Neural cell (in vitro differentiated cells): ENCODE measurements around the gene ADAM29.

ENCODE experiments used
- EP300 ChIP-seq: fragments of 450-650 bp; conservative IDR thresholded peaks from 2 replicates; pipeline ENCODE4 v1.6.1; 2014; ENCODE audit warnings: antibody characterized with exemption, mild to moderate bottlenecking, moderate library complexity; ENCODE audit not compliant: poor library complexity, severe bottlenecking
- EZH2 ChIP-seq: fragments of 200-600, 300-800 bp; shearing (Covaris generic), sonication (generic); IDR thresholded peaks from 2 replicates; pipeline ENCODE4 v1.6.1; 2014; ENCODE audit warnings: antibody characterized with exemption, low read length, borderline replicate concordance, mild to moderate bottlenecking; ENCODE audit not compliant: insufficient read depth, poor library complexity, severe bottlenecking
- MXI1 ChIP-seq: fragments of 450-650 bp; conservative IDR thresholded peaks from 2 replicates; pipeline ENCODE4 v1.6.1; 2014; ENCODE audit warnings: antibody characterized with exemption, mild to moderate bottlenecking; ENCODE audit not compliant: poor library complexity, severe bottlenecking
- POLR2AphosphoS5 ChIP-seq: IDR thresholded peaks from 2 replicates; pipeline ENCODE4 v1.6.1; 2012
- RAD21 ChIP-seq: fragments of 450-650 bp; conservative IDR thresholded peaks from 2 replicates; pipeline ENCODE4 v1.6.1; 2014; ENCODE audit warnings: antibody characterized with exemption, mild to moderate bottlenecking, moderate library complexity
- REST ChIP-seq: IDR thresholded peaks from 2 replicates; pipeline ENCODE4 v1.6.1; 2012; ENCODE audit warnings: borderline replicate concordance
- SMC3 ChIP-seq: fragments of 450-650 bp; conservative IDR thresholded peaks from 2 replicates; pipeline ENCODE4 v1.6.1; 2014; ENCODE audit warnings: antibody characterized with exemption, mild to moderate bottlenecking, moderate library complexity; ENCODE audit not compliant: poor library complexity
- TAF1 ChIP-seq: IDR thresholded peaks from 2 replicates; pipeline ENCODE4 v1.6.1; 2012; ENCODE audit warnings: low read depth
- TF ChIP-seq, protein P1 (sequence below): fragments of 450-650 bp; IDR thresholded peaks from 2 replicates; pipeline ENCODE4 v1.5.1; 2014; ENCODE audit warnings: antibody characterized with exemption, mild to moderate bottlenecking, moderate library complexity; ENCODE audit not compliant: poor library complexity, severe bottlenecking

DNA sequence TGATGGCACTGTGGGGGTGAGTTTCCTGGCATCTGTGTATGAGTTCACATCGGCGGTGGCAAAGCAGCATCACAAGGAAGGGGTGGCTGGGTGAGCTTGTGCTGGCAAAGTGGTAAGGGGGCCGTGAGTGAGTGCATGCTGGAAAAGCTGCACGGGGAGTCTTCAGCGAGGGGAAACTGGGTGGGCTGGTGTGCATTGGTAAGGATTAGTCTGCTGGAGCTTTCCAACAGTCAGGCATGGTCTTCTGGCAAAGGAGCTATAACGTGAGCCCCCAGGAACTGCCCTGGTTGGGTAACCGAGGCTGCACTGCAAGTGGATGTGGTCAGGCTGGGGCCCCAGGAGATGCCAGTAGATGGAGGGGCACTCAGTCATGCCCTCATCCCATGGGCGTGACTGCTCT is 30.7 kb downstream of the ADAM29 start:
- TF ChIP-seq POLR2AphosphoS5 (no peak), MXI1 (no peak), EP300 (no peak), EZH2 (no peak), TAF1 (no peak), SMC3 (no peak), REST (no peak), RAD21 (no peak)
- TF ChIP-seq, protein P1, sequence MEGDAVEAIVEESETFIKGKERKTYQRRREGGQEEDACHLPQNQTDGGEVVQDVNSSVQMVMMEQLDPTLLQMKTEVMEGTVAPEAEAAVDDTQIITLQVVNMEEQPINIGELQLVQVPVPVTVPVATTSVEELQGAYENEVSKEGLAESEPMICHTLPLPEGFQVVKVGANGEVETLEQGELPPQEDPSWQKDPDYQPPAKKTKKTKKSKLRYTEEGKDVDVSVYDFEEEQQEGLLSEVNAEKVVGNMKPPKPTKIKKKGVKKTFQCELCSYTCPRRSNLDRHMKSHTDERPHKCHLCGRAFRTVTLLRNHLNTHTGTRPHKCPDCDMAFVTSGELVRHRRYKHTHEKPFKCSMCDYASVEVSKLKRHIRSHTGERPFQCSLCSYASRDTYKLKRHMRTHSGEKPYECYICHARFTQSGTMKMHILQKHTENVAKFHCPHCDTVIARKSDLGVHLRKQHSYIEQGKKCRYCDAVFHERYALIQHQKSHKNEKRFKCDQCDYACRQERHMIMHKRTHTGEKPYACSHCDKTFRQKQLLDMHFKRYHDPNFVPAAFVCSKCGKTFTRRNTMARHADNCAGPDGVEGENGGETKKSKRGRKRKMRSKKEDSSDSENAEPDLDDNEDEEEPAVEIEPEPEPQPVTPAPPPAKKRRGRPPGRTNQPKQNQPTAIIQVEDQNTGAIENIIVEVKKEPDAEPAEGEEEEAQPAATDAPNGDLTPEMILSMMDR: no peak
